WTC11 (cell line): ENCODE results near the gene TRAPPC10. TPM values are rescaled to one million over a fixed set of nuclear protein-coding genes. Genes with fewer than 3 reads are reported as not detected.

ENCODE experiments used
- ATAC-seq: fragments of 200-7000 bp; cut with Tn5 transposase; 2 replicates; pipeline ENCODE4 v1.10.0; 2021; ENCODE audit warnings: mild to moderate bottlenecking, moderate library complexity
- CTCF ChIA-PET: fragments of 300-600 bp; sonication (Branson Sonifier 250); formaldehyde crosslinking; loops from one replicate; lab custom pipeline; 2021; ENCODE audit warnings: antibody characterized with exemption; lab: Charles Lee
- POLR2A ChIA-PET: fragments of 350-600 bp; sonication (Branson Sonifier 250); formaldehyde crosslinking; loops from one replicate; lab custom pipeline; 2021; ENCODE audit warnings: antibody characterized with exemption; lab: Charles Lee
- DNase-seq: peaks from one replicate; pipeline ENCODE4 v3.0.0; 2021; ENCODE audit warnings: low spot score
- H3K27ac Mint-ChIP-seq: 2 replicates; pipeline ENCODE4 v1.8.0; 2021; ENCODE audit warnings: mixed read lengths
- H3K27me3 Mint-ChIP-seq: 2 replicates; pipeline ENCODE4 v1.8.0; 2021; ENCODE audit warnings: low read depth, mild to moderate bottlenecking, moderate library complexity, mixed read lengths
- H3K36me3 Mint-ChIP-seq: 2 replicates; pipeline ENCODE4 v1.8.0; 2021; ENCODE audit warnings: mixed read lengths
- H3K4me1 Mint-ChIP-seq: 2 replicates; pipeline ENCODE4 v1.8.0; 2022; ENCODE audit warnings: mixed read lengths
- H3K4me3 Mint-ChIP-seq: 2 replicates; pipeline ENCODE4 v1.8.0; 2021; ENCODE audit warnings: mild to moderate bottlenecking, moderate library complexity, mixed read lengths
- H3K9me3 Mint-ChIP-seq: 2 replicates; pipeline ENCODE4 v1.8.0; 2021; ENCODE audit warnings: mixed read lengths
- AFF4 ChIP-seq: sonication (generic); formaldehyde crosslinking; IDR thresholded peaks from 2 replicates; pipeline ENCODE4 v1.8.1; 2023; ENCODE audit warnings: mild to moderate bottlenecking, missing genetic modification reagents, borderline replicate concordance
- ARID4B ChIP-seq: sonication (generic); formaldehyde crosslinking; IDR thresholded peaks from 2 replicates; pipeline ENCODE4 v1.8.0; 2023; ENCODE audit warnings: missing genetic modification reagents, mild to moderate bottlenecking, borderline replicate concordance
- ETV6 ChIP-seq: sonication (generic); formaldehyde crosslinking; IDR thresholded peaks from 2 replicates; pipeline ENCODE4 v1.8.1; 2022; ENCODE audit warnings: mild to moderate bottlenecking, missing genetic modification reagents
- MYBL2 ChIP-seq: sonication (generic); formaldehyde crosslinking; IDR thresholded peaks from 2 replicates; pipeline ENCODE4 v1.8.1; 2023; ENCODE audit warnings: mild to moderate bottlenecking, moderate library complexity, missing genetic modification reagents
- PREB ChIP-seq: sonication (generic); formaldehyde crosslinking; IDR thresholded peaks from 2 replicates; pipeline ENCODE4 v1.8.1; 2022; ENCODE audit warnings: mild to moderate bottlenecking, missing genetic modification reagents, moderate library complexity, borderline replicate concordance
- SP1 ChIP-seq: sonication (generic); formaldehyde crosslinking; conservative IDR thresholded peaks from 2 replicates; pipeline ENCODE4 v1.8.1; 2022; ENCODE audit warnings: missing genetic modification reagents
- ZNF281 ChIP-seq: sonication (generic); formaldehyde crosslinking; IDR thresholded peaks from 2 replicates; pipeline ENCODE4 v1.8.0; 2023; ENCODE audit warnings: mild to moderate bottlenecking, missing genetic modification reagents
- ZNF396 ChIP-seq: fragments of 250-450 bp; sonication (Bioruptor Pico); IDR thresholded peaks from 2 replicates; pipeline ENCODE4 v1.8.0; 2021; ENCODE audit warnings: mild to moderate bottlenecking, moderate library complexity, borderline replicate concordance
- total RNA-seq: library from RNA; stranded (reverse); gene quantifications from 3 replicates; pipeline ENCODE4 v1.2.3, GENCODE V29; 2021
- TF ChIP-seq, protein P1 (sequence below): fragments of 250-450 bp; sonication (Bioruptor Pico); IDR thresholded peaks from 2 replicates; pipeline ENCODE4 v1.9.0; 2021; ENCODE audit warnings: mild to moderate bottlenecking
- TF ChIP-seq, protein P2 (sequence below): sonication (generic); formaldehyde crosslinking; IDR thresholded peaks from 2 replicates; pipeline ENCODE4 v1.8.1; 2022; ENCODE audit warnings: missing genetic modification reagents, borderline replicate concordance
- TF ChIP-seq, protein P3 (sequence below): fragments of 250-450 bp; sonication (Bioruptor Pico); IDR thresholded peaks from 2 replicates; pipeline ENCODE4 v1.9.0; 2021; ENCODE audit warnings: mild to moderate bottlenecking, borderline replicate concordance

The TRAPPC10 gene
- total RNA-seq, 1 experiment from 2014 or later: 34.5 TPM

DNA sequence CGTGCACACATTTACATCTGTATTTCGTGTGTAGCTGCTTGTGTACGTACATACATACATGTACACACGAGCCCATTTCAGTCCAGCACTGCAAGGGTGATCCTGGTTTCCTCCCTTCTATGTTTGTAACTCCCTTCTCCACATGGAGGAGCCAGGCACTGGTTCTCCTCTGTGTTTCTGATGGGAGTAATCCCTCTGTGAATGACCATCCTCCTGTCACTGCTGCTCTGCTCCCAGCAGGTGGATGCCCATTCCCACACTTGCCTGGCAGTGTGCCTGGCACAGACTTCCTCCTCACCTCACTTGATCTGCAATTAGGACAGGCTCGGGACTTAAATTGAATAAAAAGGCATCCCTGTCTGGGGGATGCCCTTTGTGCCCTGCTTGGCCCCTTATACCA is 37.1 kb downstream of the TRAPPC10 start (continued):
- TF ChIP-seq, protein P1, sequence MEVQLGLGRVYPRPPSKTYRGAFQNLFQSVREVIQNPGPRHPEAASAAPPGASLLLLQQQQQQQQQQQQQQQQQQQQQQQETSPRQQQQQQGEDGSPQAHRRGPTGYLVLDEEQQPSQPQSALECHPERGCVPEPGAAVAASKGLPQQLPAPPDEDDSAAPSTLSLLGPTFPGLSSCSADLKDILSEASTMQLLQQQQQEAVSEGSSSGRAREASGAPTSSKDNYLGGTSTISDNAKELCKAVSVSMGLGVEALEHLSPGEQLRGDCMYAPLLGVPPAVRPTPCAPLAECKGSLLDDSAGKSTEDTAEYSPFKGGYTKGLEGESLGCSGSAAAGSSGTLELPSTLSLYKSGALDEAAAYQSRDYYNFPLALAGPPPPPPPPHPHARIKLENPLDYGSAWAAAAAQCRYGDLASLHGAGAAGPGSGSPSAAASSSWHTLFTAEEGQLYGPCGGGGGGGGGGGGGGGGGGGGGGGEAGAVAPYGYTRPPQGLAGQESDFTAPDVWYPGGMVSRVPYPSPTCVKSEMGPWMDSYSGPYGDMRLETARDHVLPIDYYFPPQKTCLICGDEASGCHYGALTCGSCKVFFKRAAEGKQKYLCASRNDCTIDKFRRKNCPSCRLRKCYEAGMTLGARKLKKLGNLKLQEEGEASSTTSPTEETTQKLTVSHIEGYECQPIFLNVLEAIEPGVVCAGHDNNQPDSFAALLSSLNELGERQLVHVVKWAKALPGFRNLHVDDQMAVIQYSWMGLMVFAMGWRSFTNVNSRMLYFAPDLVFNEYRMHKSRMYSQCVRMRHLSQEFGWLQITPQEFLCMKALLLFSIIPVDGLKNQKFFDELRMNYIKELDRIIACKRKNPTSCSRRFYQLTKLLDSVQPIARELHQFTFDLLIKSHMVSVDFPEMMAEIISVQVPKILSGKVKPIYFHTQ (CRISPR knock-in tag): no peak
- TF ChIP-seq, protein P2, sequence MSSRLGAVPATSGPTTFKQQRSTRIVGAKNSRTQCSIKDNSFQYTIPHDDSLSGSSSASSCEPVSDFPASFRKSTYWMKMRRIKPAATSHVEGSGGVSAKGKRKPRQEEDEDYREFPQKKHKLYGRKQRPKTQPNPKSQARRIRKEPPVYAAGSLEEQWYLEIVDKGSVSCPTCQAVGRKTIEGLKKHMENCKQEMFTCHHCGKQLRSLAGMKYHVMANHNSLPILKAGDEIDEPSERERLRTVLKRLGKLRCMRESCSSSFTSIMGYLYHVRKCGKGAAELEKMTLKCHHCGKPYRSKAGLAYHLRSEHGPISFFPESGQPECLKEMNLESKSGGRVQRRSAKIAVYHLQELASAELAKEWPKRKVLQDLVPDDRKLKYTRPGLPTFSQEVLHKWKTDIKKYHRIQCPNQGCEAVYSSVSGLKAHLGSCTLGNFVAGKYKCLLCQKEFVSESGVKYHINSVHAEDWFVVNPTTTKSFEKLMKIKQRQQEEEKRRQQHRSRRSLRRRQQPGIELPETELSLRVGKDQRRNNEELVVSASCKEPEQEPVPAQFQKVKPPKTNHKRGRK (CRISPR knock-in tag): no peak
- TF ChIP-seq AFF4 (no peak), PREB (CRISPR knock-in tag) (no peak), ARID4B (no peak), ZNF281 (no peak)

DNA sequence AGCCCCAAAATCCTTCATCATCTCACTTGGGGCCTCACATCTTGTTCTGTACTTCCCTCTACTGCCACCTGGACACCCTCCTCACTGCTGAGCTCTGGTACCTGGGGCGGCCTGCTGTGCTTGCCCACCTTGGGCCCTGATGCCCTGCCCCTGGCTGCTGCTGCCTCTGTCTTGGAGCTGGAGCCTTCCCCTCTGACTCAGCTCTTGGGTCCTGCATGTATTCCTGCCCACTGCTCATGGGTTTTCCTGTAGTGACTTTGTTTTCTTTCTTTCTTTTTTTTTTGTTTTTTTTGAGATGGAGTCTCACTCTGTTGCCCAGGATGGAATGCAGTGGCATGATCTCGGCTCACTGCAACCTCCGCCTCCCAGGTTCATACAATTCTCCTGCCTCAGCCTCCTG is 37.5 kb downstream of the TRAPPC10 start:
- ATAC-seq (no peak), DNase-seq (no peak)
- CTCF ChIA-PET: no interaction called here
- H3K4me1 Mint-ChIP-seq: no peaks in the 10 kb centered on the region
- H3K27me3 Mint-ChIP-seq: no peaks in the 10 kb centered on the region
- H3K9me3 Mint-ChIP-seq: no peaks in the 10 kb centered on the region
- POLR2A ChIA-PET: interaction anchor here (0.5 kb wide), 1 partner anchor 33 kb away, joined by 3 read pairs; no protein-coding TSS in a partner anchor
- H3K27ac Mint-ChIP-seq: 0 out of 2 replicates have a peak overlapping the region, but pooled peaks have one; percentile 13
- no peaks in the 10 kb centered on the region; the same call in 1 of the 2 replicates for H3K36me3 Mint-ChIP-seq
- no peak overlapping the region for H3K4me3 Mint-ChIP-seq
- no peak for TF ChIP-seq SP1 (CRISPR knock-in tag)
- TF ChIP-seq ETV6 (CRISPR knock-in tag): no peak
- TF ChIP-seq MYBL2 (CRISPR knock-in tag): no peak
- TF ChIP-seq, protein P3, sequence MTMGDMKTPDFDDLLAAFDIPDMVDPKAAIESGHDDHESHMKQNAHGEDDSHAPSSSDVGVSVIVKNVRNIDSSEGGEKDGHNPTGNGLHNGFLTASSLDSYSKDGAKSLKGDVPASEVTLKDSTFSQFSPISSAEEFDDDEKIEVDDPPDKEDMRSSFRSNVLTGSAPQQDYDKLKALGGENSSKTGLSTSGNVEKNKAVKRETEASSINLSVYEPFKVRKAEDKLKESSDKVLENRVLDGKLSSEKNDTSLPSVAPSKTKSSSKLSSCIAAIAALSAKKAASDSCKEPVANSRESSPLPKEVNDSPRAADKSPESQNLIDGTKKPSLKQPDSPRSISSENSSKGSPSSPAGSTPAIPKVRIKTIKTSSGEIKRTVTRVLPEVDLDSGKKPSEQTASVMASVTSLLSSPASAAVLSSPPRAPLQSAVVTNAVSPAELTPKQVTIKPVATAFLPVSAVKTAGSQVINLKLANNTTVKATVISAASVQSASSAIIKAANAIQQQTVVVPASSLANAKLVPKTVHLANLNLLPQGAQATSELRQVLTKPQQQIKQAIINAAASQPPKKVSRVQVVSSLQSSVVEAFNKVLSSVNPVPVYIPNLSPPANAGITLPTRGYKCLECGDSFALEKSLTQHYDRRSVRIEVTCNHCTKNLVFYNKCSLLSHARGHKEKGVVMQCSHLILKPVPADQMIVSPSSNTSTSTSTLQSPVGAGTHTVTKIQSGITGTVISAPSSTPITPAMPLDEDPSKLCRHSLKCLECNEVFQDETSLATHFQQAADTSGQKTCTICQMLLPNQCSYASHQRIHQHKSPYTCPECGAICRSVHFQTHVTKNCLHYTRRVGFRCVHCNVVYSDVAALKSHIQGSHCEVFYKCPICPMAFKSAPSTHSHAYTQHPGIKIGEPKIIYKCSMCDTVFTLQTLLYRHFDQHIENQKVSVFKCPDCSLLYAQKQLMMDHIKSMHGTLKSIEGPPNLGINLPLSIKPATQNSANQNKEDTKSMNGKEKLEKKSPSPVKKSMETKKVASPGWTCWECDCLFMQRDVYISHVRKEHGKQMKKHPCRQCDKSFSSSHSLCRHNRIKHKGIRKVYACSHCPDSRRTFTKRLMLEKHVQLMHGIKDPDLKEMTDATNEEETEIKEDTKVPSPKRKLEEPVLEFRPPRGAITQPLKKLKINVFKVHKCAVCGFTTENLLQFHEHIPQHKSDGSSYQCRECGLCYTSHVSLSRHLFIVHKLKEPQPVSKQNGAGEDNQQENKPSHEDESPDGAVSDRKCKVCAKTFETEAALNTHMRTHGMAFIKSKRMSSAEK (CRISPR knock-in tag): no peak
- TF ChIP-seq ZNF396 (CRISPR knock-in tag): no peak
